Hepatocyte (in vitro differentiated cells): ENCODE data around the gene DUOX1. TPM values are rescaled to one million over a fixed set of nuclear protein-coding genes. Genes with fewer than 3 reads are reported as not detected.

Experiments
- DNase-seq: peaks from one replicate; pipeline ENCODE4 v3.0.0-alpha.2; 2016; ENCODE audit warnings: low spot score
- H2AFZ ChIP-seq: fragments of 200-600 bp; sonication (generic); 2 replicates; pipeline ENCODE4 v1.6.0; 2016; ENCODE audit warnings: antibody characterized with exemption, mild to moderate bottlenecking
- H3K27ac ChIP-seq: fragments of 200-600 bp; sonication (generic); 2 replicates; pipeline ENCODE4 v1.5.1; 2016; ENCODE audit warnings: mild to moderate bottlenecking
- H3K27me3 ChIP-seq: fragments of 200-600 bp; sonication (generic); 2 replicates; pipeline ENCODE4 v1.6.1; 2016
- H3K36me3 ChIP-seq: fragments of 200-600 bp; sonication (generic); replicated peaks from 2 replicates; pipeline ENCODE4 v1.5.1; 2016; ENCODE audit warnings: low read depth; ENCODE audit not compliant: insufficient read depth
- H3K4me1 ChIP-seq: fragments of 200-600 bp; sonication (generic); 2 replicates; pipeline ENCODE4 v1.5.1; 2016; ENCODE audit warnings: mild to moderate bottlenecking, moderate library complexity; ENCODE audit not compliant: insufficient read depth
- H3K4me2 ChIP-seq: fragments of 200-600 bp; sonication (generic); 2 replicates; pipeline ENCODE4 v1.6.0; 2016
- H3K4me3 ChIP-seq: fragments of 200-600 bp; sonication (generic); 2 replicates; pipeline ENCODE4 v1.5.1; 2016; ENCODE audit warnings: mild to moderate bottlenecking
- H3K79me2 ChIP-seq: fragments of 200-600 bp; sonication (generic); 2 replicates; pipeline ENCODE4 v1.6.0; 2017; ENCODE audit warnings: mild to moderate bottlenecking
- H3K9me2 ChIP-seq: fragments of 200-600 bp; sonication (generic); replicated peaks from 2 replicates; pipeline ENCODE4 v1.6.0; 2017; ENCODE audit warnings: mild to moderate bottlenecking; ENCODE audit not compliant: insufficient read depth
- H3K9me3 ChIP-seq: fragments of 200-600 bp; sonication (generic); 2 replicates; pipeline ENCODE4 v1.5.1; 2016; ENCODE audit warnings: low read depth, mild to moderate bottlenecking
- H4K20me1 ChIP-seq: fragments of 200-600 bp; sonication (generic); 2 replicates; pipeline ENCODE4 v1.6.0; 2016; ENCODE audit warnings: mild to moderate bottlenecking; ENCODE audit not compliant: insufficient read depth, poor library complexity, severe bottlenecking
- EZH2 ChIP-seq: fragments of 200-600 bp; sonication (generic); IDR thresholded peaks from 2 replicates; pipeline ENCODE4 v1.6.1; 2016; ENCODE audit warnings: antibody characterized with exemption, mild to moderate bottlenecking, borderline replicate concordance
- EZH2phosphoT487 ChIP-seq: fragments of 200-600 bp; sonication (generic); IDR thresholded peaks from one replicate; pipeline ENCODE4 v1.6.1; 2018; ENCODE audit warnings: antibody characterized with exemption, mild to moderate bottlenecking, low read depth, moderate library complexity; ENCODE audit not compliant: unreplicated experiment, severe bottlenecking
- WGBS: methylation state at CpG from one replicate; pipeline ENCODE4 v1.1.6; 2016; ENCODE audit warnings: low lambda C conversion rate; ENCODE audit errors: missing lambda C conversion rate; 5-methylcytosine and 5-hydroxymethylcytosine counted together
- polyA plus RNA-seq: library from polyadenylated mRNA; unstranded; fragments of >200 nt; fragmentation: Nextera tagmentation; extraction: Ambion mirVana; gene quantifications from 2 replicates; pipeline ENCODE4 v1.2.1, GENCODE V29; 2016
- total RNA-seq: library from RNA; depleted of rRNA; stranded (reverse); fragments of >200 nt; gene quantifications from 2 replicates; pipeline ENCODE4 v1.2.3, GENCODE V29; 2014
- TF ChIP-seq, protein P1 (sequence below): fragments of 200-600 bp; sonication (generic); IDR thresholded peaks from 2 replicates; pipeline ENCODE4 v1.5.1; 2016; ENCODE audit warnings: antibody characterized with exemption, mild to moderate bottlenecking; ENCODE audit not compliant: poor library complexity

DUOX1 gene
- total and polyA plus RNA-seq, 2 experiments from 2014 or later = 3.3 to 7.7 TPM

DNA sequence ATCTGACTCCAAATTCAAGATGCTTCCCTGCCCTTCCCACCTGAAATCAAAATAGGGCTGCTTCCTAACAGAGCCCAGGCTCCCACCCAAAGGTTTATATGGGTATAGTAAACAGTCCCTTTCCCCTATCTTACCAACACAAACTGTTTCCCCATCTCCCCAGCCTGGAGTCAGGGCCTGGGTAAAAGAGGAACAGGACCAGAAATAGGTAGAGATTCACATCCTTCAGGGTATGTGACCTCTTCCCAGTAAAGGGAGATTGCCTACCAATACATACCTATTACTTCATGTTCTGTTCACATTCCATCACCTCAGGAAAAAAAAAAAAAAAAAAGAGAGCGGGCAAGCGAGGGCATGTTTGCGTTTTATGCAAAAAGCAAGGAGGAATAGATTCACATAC, 67.7 kb downstream of the DUOX1 start:
- Histone ChIP-seq H3K4me3 (no peak overlapping the region), H3K27me3 (no peaks in the 10 kb centered on the region), H2AFZ (no peak overlapping the region), H3K9me2 (no peaks in the 10 kb centered on the region), H3K79me2 (no peaks in the 10 kb centered on the region), H3K4me2 (peak overlapping the region; percentile 65), H3K27ac (peak overlapping the region; percentile 99), H3K9me3 (no peaks in the 10 kb centered on the region), H3K4me1 (peaks cover 4% of the 10 kb centered on the region), H4K20me1 (no peaks in the 10 kb centered on the region), H3K36me3 (no peaks in the 10 kb centered on the region)
- TF ChIP-seq EZH2phosphoT487 = no peak
- no peak for TF ChIP-seq EZH2
- TF ChIP-seq, protein P1, sequence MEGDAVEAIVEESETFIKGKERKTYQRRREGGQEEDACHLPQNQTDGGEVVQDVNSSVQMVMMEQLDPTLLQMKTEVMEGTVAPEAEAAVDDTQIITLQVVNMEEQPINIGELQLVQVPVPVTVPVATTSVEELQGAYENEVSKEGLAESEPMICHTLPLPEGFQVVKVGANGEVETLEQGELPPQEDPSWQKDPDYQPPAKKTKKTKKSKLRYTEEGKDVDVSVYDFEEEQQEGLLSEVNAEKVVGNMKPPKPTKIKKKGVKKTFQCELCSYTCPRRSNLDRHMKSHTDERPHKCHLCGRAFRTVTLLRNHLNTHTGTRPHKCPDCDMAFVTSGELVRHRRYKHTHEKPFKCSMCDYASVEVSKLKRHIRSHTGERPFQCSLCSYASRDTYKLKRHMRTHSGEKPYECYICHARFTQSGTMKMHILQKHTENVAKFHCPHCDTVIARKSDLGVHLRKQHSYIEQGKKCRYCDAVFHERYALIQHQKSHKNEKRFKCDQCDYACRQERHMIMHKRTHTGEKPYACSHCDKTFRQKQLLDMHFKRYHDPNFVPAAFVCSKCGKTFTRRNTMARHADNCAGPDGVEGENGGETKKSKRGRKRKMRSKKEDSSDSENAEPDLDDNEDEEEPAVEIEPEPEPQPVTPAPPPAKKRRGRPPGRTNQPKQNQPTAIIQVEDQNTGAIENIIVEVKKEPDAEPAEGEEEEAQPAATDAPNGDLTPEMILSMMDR = no peak
- DNase-seq = no peak
- WGBS = 90% methylated on average over 3 of the region's 3 CpGs

DNA sequence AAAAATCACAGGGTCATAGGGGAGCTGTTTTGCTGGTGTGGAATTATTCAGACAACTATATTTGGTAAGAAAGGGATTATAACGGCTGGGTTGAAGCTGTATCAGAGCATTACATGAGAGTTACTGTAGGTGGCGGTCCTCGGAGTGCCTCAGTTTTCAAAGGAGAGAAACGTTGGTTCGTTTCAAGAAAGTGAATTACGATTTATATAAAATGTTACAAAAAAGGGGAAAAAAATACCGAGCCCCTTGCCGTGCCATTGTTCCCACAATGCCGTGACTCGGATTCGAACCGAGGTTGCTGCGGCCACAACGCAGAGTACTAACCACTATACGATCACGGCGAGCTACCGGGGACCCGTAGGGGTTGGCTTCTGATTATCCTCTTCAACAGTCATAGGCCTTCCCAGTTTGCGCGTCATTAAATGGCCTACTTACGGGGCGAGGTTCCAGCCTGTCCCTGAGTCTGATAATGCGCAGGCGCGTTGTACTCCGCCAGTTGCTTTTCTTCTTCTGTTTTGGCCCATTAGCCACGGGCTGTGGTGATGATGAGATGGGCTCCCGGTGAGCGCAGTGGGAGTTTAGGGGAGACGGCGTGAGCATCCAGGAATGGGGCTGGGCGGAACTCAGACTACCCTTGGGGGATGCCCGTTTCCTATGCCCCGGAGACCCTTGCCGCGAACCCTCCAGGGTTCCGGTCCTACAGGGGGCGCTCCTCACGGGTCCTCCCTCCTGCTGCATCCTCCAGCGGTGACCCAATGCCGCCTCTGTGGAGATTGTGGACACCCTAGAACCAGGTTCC, 68.7 kb downstream of the DUOX1 start:
- Histone ChIP-seq H3K4me1 (peaks cover 4% of the 10 kb centered on the region), H3K27me3 (no peaks in the 10 kb centered on the region), H3K36me3 (no peaks in the 10 kb centered on the region), H2AFZ (peak overlapping the region; percentile 64), H3K4me2 (peak overlapping the region; percentile 84), H3K27ac (peak overlapping the region; percentile 99), H3K9me3 (no peaks in the 10 kb centered on the region), H3K9me2 (no peaks in the 10 kb centered on the region), H3K4me3 (peak overlapping the region; percentile 48), H4K20me1 (no peaks in the 10 kb centered on the region), H3K79me2 (no peaks in the 10 kb centered on the region)
- 2% methylated on average over 42 of the region's 42 CpGs for WGBS
- TF ChIP-seq EZH2phosphoT487 = no peak
- TF ChIP-seq, protein P1 = peak; percentile 80
- peak; percentile 97 for DNase-seq

DNA sequence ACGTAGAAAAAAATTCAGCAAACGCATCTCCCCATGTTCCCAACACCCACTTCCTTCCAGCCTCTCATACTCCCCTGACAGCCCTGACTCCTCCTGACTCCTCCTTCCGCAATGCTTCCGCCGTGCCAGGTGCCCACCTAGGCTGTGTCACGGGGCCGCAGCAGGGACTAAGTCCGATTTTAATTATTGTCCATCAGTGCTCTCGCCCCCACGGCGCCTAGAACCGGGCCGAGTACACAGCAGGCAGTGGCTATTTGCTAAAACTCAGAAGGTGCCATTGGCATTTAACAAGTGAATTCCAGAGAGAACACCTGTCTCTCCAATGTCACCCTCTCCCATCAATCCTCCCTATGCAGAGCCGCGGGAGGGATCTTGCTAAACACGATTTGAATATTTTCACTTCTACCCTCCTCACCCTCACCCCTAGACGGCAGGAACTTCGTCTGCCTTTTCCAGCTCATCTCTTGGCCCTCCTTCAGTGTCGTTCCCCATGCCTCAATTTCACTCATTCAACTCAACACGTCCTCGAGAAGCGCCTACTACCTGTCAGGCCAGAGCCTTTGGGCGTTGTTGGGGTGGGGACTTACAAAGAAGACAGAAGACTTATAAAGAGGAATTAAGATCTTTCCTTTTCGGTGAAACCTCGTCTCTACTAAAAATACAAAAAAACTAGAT, 69.5 kb downstream of the DUOX1 start:
- peak overlapping the region; percentile 84 for H3K4me2 ChIP-seq
- H3K79me2 ChIP-seq = no peaks in the 10 kb centered on the region
- 2% methylated on average over 25 of the region's 25 CpGs for WGBS
- H4K20me1 ChIP-seq = no peaks in the 10 kb centered on the region
- no peaks in the 10 kb centered on the region for H3K9me3 ChIP-seq
- H3K4me1 ChIP-seq = peaks cover 4% of the 10 kb centered on the region
- no peak for DNase-seq
- TF ChIP-seq EZH2phosphoT487 (no peak), EZH2 (no peak)
- TF ChIP-seq, protein P1 = no peak
- H3K36me3 ChIP-seq = no peaks in the 10 kb centered on the region
- H2AFZ ChIP-seq = peak overlapping the region; percentile 64
- peak overlapping the region; percentile 48 for H3K4me3 ChIP-seq
- no peaks in the 10 kb centered on the region for H3K27me3 ChIP-seq
- H3K9me2 ChIP-seq = no peaks in the 10 kb centered on the region
- H3K27ac ChIP-seq = peak overlapping the region; percentile 99
